Keratinocyte (primary cell): ENCODE data around the gene SHC3. TPM values are rescaled to one million over a fixed set of nuclear protein-coding genes. Genes with fewer than 3 reads are reported as not detected.

ENCODE experiments used
- DNase-seq: peaks from one replicate; pipeline ENCODE4 v3.0.0-alpha.2; 2011; ENCODE audit warnings: low read depth, missing footprints, low spot score
- FAIRE-seq: peaks from 2 replicates; lab custom pipeline; 2011; peaks lifted over from hg19 to GRCh38; lab: Jason Lieb, UNC
- H2AFZ ChIP-seq: 2 replicates; pipeline ENCODE4 v1.6.0; 2012; ENCODE audit warnings: low read length, control low read depth, inconsistent platforms; ENCODE audit not compliant: control insufficient read depth
- H3K27ac ChIP-seq: 2 replicates; pipeline ENCODE4 v1.5.1; 2011; ENCODE audit warnings: low read length; ENCODE audit not compliant: control insufficient read depth, insufficient read depth
- H3K27me3 ChIP-seq: 3 replicates; pipeline ENCODE4 v1.6.0; 2011; ENCODE audit warnings: low read length; ENCODE audit not compliant: control insufficient read depth, insufficient read depth; ENCODE audit errors: extremely low read depth
- H3K36me3 ChIP-seq, 2 experiments: 2 replicates in 1 of 2; 3 replicates in 1 of 2; pipeline ENCODE4 v1.5.1; 2011; ENCODE audit warnings: low read length in 2 of 2, mild to moderate bottlenecking in 1 of 2; ENCODE audit not compliant: control insufficient read depth in 2 of 2, insufficient read depth in 2 of 2; ENCODE audit errors: extremely low read depth in 1 of 2
- H3K4me1 ChIP-seq: 3 replicates; pipeline ENCODE4 v1.5.1; 2011; ENCODE audit warnings: low read length; ENCODE audit not compliant: control insufficient read depth, insufficient read depth; ENCODE audit errors: extremely low read depth
- H3K4me2 ChIP-seq: 3 replicates; pipeline ENCODE4 v1.6.0; 2011; ENCODE audit warnings: low read depth, low read length; ENCODE audit not compliant: control insufficient read depth, insufficient read depth; ENCODE audit errors: extremely low read depth
- H3K4me3 ChIP-seq, 3 experiments: fragments of 200-600 bp in 1 of 3; sonication (generic) in 1 of 3; 2 replicates in 2 of 3; 3 replicates in 1 of 3; pipeline ENCODE4 v1.5.1; 2011 to 2016; ENCODE audit warnings: low read length in 3 of 3, mild to moderate bottlenecking in 3 of 3, control low read depth in 2 of 3, inconsistent platforms in 1 of 3, low read depth in 1 of 3, mixed read lengths in 1 of 3, mixed run types in 1 of 3, moderate library complexity in 1 of 3; ENCODE audit not compliant: control insufficient read depth in 2 of 3, insufficient read depth in 2 of 3; ENCODE audit errors: extremely low read depth in 1 of 3
- H3K79me2 ChIP-seq: 2 replicates; pipeline ENCODE4 v1.6.0; 2012; ENCODE audit warnings: low read length; ENCODE audit not compliant: control insufficient read depth, insufficient read depth
- H3K9ac ChIP-seq: 3 replicates; pipeline ENCODE4 v1.6.0; 2011; ENCODE audit warnings: low read length; ENCODE audit not compliant: control insufficient read depth, insufficient read depth; ENCODE audit errors: extremely low read depth
- H3K9me1 ChIP-seq: 3 replicates; pipeline ENCODE4 v1.6.0; 2011; ENCODE audit warnings: low read length; ENCODE audit not compliant: control insufficient read depth, insufficient read depth; ENCODE audit errors: extremely low read depth
- H3K9me3 ChIP-seq: 2 replicates; pipeline ENCODE4 v1.5.1; 2012; ENCODE audit warnings: low read depth, low read length; ENCODE audit not compliant: control insufficient read depth
- H4K20me1 ChIP-seq: 3 replicates; pipeline ENCODE4 v1.6.0; 2011; ENCODE audit warnings: low read length; ENCODE audit not compliant: control insufficient read depth, insufficient read depth; ENCODE audit errors: extremely low read depth
- CTCF ChIP-seq, 3 experiments: IDR thresholded peaks in 1 of 3; conservative IDR thresholded peaks in 1 of 3; optimal IDR thresholded peaks in 1 of 3; 2 replicates in 2 of 3; 3 replicates in 1 of 3; pipeline versions ENCODE3 to v1.5.1; 2011; ENCODE audit warnings: low read length in 3 of 3, mild to moderate bottlenecking in 3 of 3, moderate library complexity in 2 of 3, control low read depth in 1 of 3, inconsistent platforms in 1 of 3; ENCODE audit not compliant: insufficient read depth in 2 of 3; ENCODE audit errors: extremely low read depth in 1 of 3
- EZH2 ChIP-seq: IDR thresholded peaks from one replicate; pipeline ENCODE4 v1.6.1; 2012; ENCODE audit warnings: inconsistent platforms, mild to moderate bottlenecking, low read length, moderate library complexity
- dilution Hi-C: fragments of 300-500 bp; cut with MboI; formaldehyde crosslinking; loops from one replicate; pipeline ENCODE4 v1.7.0; 2020; ENCODE audit warnings: low sequenced_read_pairs; ENCODE audit not compliant: extremely low pct_ligation_motif_present
- polyA plus RNA-seq, 5 experiments: library from polyadenylated mRNA; depleted of rRNA in 3 of 5; stranded (reverse) in 3 of 5; stranded (forward) in 1 of 5; unstranded in 1 of 5; fragments of >200 nt; gene quantifications; 1 replicate in 1 of 5; 2 replicates in 3 of 5; 3 replicates in 1 of 5; pipeline versions ENCODE4 v1.2.1 to v1.2.3, GENCODE V29; 2011 to 2012; ENCODE audit warnings: missing spikeins in 2 of 5, low read depth in 1 of 5, low replicate concordance in 1 of 5

The SHC3 gene
- polyA plus RNA-seq, 1 donor (not counting 4 experiments of a cell fraction or from before 2014, with no cell fraction given): 0.03 TPM

GRCh38 chr9:89036383-89036782 is 142.2 kb downstream of the SHC3 start:
- FAIRE-seq (no peak), DNase-seq (no peak)
- Histone ChIP-seq H3K27me3 (no peaks in the 10 kb centered on the region), H3K9ac (no peak overlapping the region), H3K79me2 (no peaks in the 10 kb centered on the region), H2AFZ (no peak overlapping the region), H4K20me1 (no peaks in the 10 kb centered on the region), H3K9me1 (peaks cover 2% of the 10 kb centered on the region), H3K4me2 (no peak overlapping the region), H3K36me3 (no peaks in the 10 kb centered on the region), H3K4me3 (no peak overlapping the region), H3K4me1 (peaks cover 15% of the 10 kb centered on the region), H3K27ac (no peak overlapping the region), H3K9me3 (no peaks in the 10 kb centered on the region)
- TF ChIP-seq EZH2 (no peak), CTCF (optimal IDR thresholded peaks at IDR 0.05 in 1 of 3, IDR thresholded peaks at IDR 0.05 in 1 of 3, conservative IDR thresholded peaks at IDR 0.05 in 1 of 3; ENCODE audit: extremely low read depth in 1 of 3, insufficient read depth in 2 of 3, low read length in 3 of 3) (no peak)
- dilution Hi-C loops: no loop called here

- no peak overlapping the region for H3K4me3 ChIP-seq
- no peak overlapping the region for H3K9ac ChIP-seq
- no peaks in the 10 kb centered on the region for H3K36me3 ChIP-seq
- dilution Hi-C loops: no loop called here
- FAIRE-seq (no peak), DNase-seq (no peak)
- no peak overlapping the region for H2AFZ ChIP-seq
- H3K9me1 ChIP-seq: no peaks in the 10 kb centered on the region
- TF ChIP-seq CTCF (optimal IDR thresholded peaks at IDR 0.05 in 1 of 3, IDR thresholded peaks at IDR 0.05 in 1 of 3, conservative IDR thresholded peaks at IDR 0.05 in 1 of 3; ENCODE audit: extremely low read depth in 1 of 3, insufficient read depth in 2 of 3, low read length in 3 of 3): no peak
- H3K27me3 ChIP-seq: no peaks in the 10 kb centered on the region
- no peaks in the 10 kb centered on the region for H3K9me3 ChIP-seq
- H3K79me2 ChIP-seq: no peaks in the 10 kb centered on the region
- H3K27ac ChIP-seq: no peak overlapping the region
- H3K4me2 ChIP-seq: no peak overlapping the region
- peaks cover under 1% of the 10 kb centered on the region for H3K4me1 ChIP-seq
- H4K20me1 ChIP-seq: no peaks in the 10 kb centered on the region
These were observed 146.0 kb downstream of the SHC3 start for GRCh38 chr9:89032661-89033060.
